T-helper 22 cell (primary cell): Measurements from ENCODE around the gene PHYHD1.

Source experiments
- DNase-seq: peaks from one replicate; pipeline ENCODE4 v3.0.0-alpha.2; 2020; ENCODE audit warnings: low read depth

Gene PHYHD1

GRCh38 chr9:128972956-128973355, 52.2 kb downstream of the PHYHD1 start:
- no peak for DNase-seq

GRCh38 chr9:128979111-128979510, 58.3 kb downstream of the PHYHD1 start:
- DNase-seq: no peak

GRCh38 chr9:128983536-128983935, 62.8 kb downstream of the PHYHD1 start:
- DNase-seq: no peak

- DNase-seq: no peak
Measured at GRCh38 chr9:128986671-128987070, 65.9 kb downstream of the PHYHD1 start.

- no peak for DNase-seq
Measured at GRCh38 chr9:128987805-128988204, 67.0 kb downstream of the PHYHD1 start.
